Measurements from ENCODE around the gene ARHGDIB.
A peak's percentile ranks its signal among the peaks of the same experiment; 100 is the strongest.

ARHGDIB gene

DNA sequence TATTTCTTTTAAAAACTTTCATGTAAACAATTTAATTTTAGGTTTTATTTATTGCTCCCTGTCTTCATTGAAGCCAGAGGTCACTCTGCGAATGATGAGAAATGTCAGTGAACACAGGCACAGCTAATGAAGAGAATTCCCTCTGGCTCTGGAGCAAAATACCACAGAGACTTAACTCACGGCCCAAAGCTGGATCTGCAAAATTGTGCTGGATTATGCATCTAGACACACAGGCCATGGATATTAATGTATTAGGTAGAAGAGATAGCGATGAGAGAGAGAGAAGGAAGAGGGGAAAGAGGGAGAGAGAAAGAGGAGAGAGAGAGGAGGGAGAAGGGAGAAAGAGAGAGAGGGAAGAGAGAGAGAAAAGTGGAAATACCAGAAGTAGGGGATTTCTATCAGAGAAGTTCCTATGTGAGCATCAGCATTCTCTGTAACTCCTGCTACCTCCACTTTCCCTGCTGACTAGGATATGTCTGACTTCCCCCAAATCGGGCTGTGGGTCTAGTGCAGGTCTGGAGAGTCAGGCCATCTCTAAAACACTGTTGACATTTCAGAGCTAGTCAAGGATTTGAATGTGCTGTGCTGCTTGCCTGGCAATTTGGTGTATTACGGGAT, 3.7 kb downstream of the ARHGDIB start:
- H3K9me3 ChIP-seq: no peaks in the 10 kb centered on the region
- peaks cover 12% of the 10 kb centered on the region for H3K36me3 ChIP-seq
- TF ChIP-seq, protein P1, sequence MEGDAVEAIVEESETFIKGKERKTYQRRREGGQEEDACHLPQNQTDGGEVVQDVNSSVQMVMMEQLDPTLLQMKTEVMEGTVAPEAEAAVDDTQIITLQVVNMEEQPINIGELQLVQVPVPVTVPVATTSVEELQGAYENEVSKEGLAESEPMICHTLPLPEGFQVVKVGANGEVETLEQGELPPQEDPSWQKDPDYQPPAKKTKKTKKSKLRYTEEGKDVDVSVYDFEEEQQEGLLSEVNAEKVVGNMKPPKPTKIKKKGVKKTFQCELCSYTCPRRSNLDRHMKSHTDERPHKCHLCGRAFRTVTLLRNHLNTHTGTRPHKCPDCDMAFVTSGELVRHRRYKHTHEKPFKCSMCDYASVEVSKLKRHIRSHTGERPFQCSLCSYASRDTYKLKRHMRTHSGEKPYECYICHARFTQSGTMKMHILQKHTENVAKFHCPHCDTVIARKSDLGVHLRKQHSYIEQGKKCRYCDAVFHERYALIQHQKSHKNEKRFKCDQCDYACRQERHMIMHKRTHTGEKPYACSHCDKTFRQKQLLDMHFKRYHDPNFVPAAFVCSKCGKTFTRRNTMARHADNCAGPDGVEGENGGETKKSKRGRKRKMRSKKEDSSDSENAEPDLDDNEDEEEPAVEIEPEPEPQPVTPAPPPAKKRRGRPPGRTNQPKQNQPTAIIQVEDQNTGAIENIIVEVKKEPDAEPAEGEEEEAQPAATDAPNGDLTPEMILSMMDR (IDR thresholded peaks at IDR 0.05): no peak
- H3K27me3 ChIP-seq: no peaks in the 10 kb centered on the region
- peaks cover 80 to 93% of the 10 kb centered on the region in 2 experiments for H3K4me1 ChIP-seq (ENCODE audit: control insufficient read depth in 1 of 2, insufficient read depth in 1 of 2, low read depth in 1 of 2, low read length in 1 of 2)
- H3K4me3 ChIP-seq (ENCODE audit: low read depth in 1 of 2, low read length in 1 of 2): peak overlapping the region; percentile 87 to 93
- peak overlapping the region; percentile 95 for H3K27ac ChIP-seq

DNA sequence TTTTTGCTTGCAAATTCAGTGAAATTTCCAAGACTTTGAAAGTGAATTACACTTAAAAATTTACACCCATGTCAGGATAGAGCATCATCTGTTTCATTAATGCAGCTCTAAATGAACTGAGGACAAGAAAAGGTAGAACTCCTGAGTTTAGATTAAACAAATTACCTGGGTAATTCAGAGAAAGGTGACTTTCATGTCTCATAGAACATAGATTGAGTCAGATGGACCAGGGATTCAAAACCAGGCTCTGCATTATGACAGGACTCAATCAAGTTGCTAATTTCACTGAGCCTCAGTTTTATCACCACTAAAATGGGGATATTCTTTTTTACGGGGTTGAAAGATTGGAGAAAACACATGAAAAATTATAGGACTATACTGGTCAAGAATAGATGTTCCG, 4.5 kb downstream of the ARHGDIB start:
- Histone ChIP-seq H3K36me3 (peaks cover 12% of the 10 kb centered on the region), H3K4me3 (ENCODE audit: low read depth in 1 of 2, low read length in 1 of 2) (peak overlapping the region; percentile 87 to 93), H3K27ac (peak overlapping the region; percentile 95), H3K4me1 (ENCODE audit: control insufficient read depth in 1 of 2, insufficient read depth in 1 of 2, low read depth in 1 of 2, low read length in 1 of 2) (peaks cover 79 to 93% of the 10 kb centered on the region in 2 experiments), H3K9me3 (no peaks in the 10 kb centered on the region), H3K27me3 (no peaks in the 10 kb centered on the region)
- TF ChIP-seq, protein P1 (IDR thresholded peaks at IDR 0.05): no peak

DNA sequence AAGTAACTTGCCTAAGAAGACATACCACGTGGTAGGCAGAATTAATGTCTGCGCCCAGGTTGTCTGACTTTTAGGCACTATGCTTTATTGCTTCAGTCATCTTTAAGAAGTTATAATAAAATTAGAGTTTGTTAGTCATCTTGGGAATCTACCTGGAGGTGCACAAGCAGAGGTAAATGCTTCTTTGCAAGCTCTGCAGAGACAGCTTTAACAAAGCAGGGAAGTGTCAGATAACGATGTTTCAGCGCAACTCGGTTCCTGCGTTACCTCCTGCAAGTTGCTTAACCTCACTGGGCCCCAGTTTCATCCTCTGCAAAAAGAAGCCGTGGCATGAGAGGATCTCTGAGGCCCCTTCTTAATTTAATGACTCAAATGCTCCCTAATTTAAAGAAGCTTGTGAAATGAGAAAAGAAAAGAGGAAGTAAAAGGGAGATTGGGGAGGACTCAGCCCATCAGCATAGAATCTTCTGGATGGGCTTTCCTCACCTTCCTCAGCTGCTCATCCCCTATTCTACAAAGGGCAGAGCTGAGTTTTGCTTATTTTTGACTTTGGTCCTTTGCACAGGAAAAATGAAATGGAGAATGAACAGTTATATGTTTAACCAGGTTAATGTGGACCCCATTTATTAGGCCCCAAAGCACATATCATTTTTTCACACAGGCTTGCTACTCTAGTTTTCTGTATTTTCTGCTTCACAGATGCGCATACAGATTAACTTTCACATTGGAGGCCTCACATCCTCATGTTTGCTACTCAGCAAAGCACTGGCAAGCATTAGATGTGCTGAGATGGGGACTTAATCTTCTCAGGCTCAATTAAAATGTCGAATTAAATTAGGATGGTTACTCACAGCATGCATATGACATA, 5.1 kb downstream of the ARHGDIB start:
- Histone ChIP-seq H3K4me1 (ENCODE audit: control insufficient read depth in 1 of 2, insufficient read depth in 1 of 2, low read depth in 1 of 2, low read length in 1 of 2) (peaks cover 79 to 94% of the 10 kb centered on the region in 2 experiments), H3K27me3 (no peaks in the 10 kb centered on the region), H3K36me3 (peaks cover 12% of the 10 kb centered on the region), H3K9me3 (no peaks in the 10 kb centered on the region), H3K27ac (peak overlapping the region; percentile 95), H3K4me3 (ENCODE audit: low read depth in 1 of 2, low read length in 1 of 2) (peak overlapping the region; percentile 87 to 93)
- TF ChIP-seq, protein P1 (IDR thresholded peaks at IDR 0.05): no peak

DNA sequence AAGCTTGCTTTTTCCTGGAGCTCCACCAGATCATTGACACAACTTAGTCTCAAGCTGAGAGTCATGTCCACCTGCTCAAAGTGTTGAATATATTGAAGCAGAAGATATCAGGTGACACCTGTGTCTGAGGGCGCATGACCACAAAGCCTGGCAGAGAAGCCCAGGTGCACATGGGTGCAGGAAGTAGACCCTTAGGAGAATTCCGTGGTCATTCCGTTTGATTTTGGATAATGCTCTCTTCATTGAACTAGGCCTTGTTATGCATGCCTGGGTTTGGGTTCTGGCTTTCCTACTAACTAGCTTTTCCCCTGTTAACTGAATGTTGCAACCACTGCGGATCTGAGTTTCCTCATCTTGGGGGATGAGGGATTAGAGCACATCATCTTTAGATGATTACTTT, 7.1 kb downstream of the ARHGDIB start:
- H3K9me3 ChIP-seq: no peaks in the 10 kb centered on the region
- H3K36me3 ChIP-seq: peaks cover 31% of the 10 kb centered on the region
- H3K4me3 ChIP-seq (ENCODE audit: low read depth in 1 of 2, low read length in 1 of 2): peak overlapping the region; percentile 59 to 93
- H3K27ac ChIP-seq: peak overlapping the region; percentile 95
- no peaks in the 10 kb centered on the region for H3K27me3 ChIP-seq
- TF ChIP-seq, protein P1 (IDR thresholded peaks at IDR 0.05): no peak
- H3K4me1 ChIP-seq (ENCODE audit: control insufficient read depth in 1 of 2, insufficient read depth in 1 of 2, low read depth in 1 of 2, low read length in 1 of 2): peaks cover 95 to 100% of the 10 kb centered on the region in 2 experiments

DNA sequence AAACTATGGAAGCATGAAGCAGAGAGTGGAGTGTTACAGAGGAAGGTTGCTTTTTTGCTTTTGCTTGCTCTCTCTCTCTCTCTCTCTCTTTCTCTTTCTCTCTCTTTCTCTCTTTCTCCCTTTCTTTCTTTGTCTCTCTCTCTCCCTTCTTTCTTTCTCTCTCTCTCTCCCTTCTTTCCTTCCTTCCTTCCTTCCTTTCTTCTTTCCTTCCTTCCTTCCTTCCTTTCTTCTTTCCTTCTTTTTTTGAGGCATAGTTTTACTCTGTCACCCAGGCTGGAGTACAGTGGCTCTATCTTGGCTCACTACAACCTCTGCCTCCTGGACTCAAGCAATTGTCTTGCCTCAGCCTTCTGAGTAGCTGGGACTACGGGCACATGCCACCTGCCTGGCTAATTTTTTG, 7.6 kb downstream of the ARHGDIB start:
- Histone ChIP-seq H3K4me3 (ENCODE audit: low read depth in 1 of 2, low read length in 1 of 2) (peak overlapping the region; percentile 59 to 93), H3K36me3 (peaks cover 36% of the 10 kb centered on the region)

More for the DNA sequence above, 7.6 kb downstream of the ARHGDIB start:
- no peaks in the 10 kb centered on the region for H3K27me3 ChIP-seq
- TF ChIP-seq, protein P1 (IDR thresholded peaks at IDR 0.05): no peak
- peaks cover 96 to 100% of the 10 kb centered on the region in 2 experiments for H3K4me1 ChIP-seq (ENCODE audit: control insufficient read depth in 1 of 2, insufficient read depth in 1 of 2, low read depth in 1 of 2, low read length in 1 of 2)
- H3K9me3 ChIP-seq: no peaks in the 10 kb centered on the region
- peak overlapping the region; percentile 95 for H3K27ac ChIP-seq

Data from neutrophil (primary cell).